SU-DHL-6 (cell line): ENCODE results near the gene AEBP1.

ENCODE experiments used
- EZH2phosphoT487 ChIP-seq: fragments of 200-600 bp; sonication (generic), shearing (Covaris generic); conservative IDR thresholded peaks from 2 replicates; pipeline ENCODE4 v1.6.1; 2018; ENCODE audit warnings: mild to moderate bottlenecking, antibody characterized with exemption, low read length, moderate library complexity, mixed read lengths
- TF ChIP-seq, protein P1 (sequence below): fragments of 200-600 bp; sonication (generic); IDR thresholded peaks from one replicate; pipeline ENCODE4 v1.5.1; 2017; ENCODE audit warnings: antibody characterized with exemption, mild to moderate bottlenecking, low read length, moderate library complexity; ENCODE audit not compliant: insufficient read depth, poor library complexity, severe bottlenecking

DNA sequence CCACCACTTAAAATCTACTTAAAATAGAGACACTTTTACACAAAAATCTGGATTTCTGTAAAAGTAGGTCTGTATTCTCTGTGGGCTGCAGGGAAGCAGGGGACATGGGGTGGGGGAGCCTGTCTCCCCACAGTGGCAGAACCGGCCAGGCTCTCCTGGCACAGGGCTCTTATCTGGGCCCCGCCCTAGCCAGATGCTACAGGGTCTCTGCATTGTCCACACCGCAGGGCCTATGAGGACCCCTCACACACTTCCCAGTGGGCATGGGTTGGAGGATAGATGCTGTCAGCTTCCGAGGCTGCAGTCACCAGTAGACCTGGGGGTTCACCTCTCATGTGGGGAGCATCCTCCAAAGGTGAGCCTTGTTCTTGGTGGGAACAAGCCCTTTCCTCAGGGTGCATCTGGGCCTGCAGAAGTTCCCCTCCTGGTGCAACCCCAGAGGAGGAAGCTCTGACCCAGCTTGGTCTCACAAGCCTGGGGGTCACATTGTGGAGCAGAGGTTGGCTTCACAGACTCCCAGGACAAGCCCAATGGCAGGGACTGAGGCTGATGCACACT lies 52.4 kb downstream of the AEBP1 start:
- TF ChIP-seq, protein P1, sequence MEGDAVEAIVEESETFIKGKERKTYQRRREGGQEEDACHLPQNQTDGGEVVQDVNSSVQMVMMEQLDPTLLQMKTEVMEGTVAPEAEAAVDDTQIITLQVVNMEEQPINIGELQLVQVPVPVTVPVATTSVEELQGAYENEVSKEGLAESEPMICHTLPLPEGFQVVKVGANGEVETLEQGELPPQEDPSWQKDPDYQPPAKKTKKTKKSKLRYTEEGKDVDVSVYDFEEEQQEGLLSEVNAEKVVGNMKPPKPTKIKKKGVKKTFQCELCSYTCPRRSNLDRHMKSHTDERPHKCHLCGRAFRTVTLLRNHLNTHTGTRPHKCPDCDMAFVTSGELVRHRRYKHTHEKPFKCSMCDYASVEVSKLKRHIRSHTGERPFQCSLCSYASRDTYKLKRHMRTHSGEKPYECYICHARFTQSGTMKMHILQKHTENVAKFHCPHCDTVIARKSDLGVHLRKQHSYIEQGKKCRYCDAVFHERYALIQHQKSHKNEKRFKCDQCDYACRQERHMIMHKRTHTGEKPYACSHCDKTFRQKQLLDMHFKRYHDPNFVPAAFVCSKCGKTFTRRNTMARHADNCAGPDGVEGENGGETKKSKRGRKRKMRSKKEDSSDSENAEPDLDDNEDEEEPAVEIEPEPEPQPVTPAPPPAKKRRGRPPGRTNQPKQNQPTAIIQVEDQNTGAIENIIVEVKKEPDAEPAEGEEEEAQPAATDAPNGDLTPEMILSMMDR: no peak
- TF ChIP-seq EZH2phosphoT487: no peak
